ENCODE measurements around the gene IL9.

IL9 gene

GRCh38 chr5:135887447-135887864 is 8.2 kb downstream of the IL9 start:
- no peak overlapping the region for H3K4me3 ChIP-seq (replicated peaks; ENCODE audit: low read depth, low read length)
- TF ChIP-seq CTCF (IDR thresholded peaks at IDR 0.05; ENCODE audit: low read depth, low read length, missing control alignments), result peak; percentile 88
- DNase-seq (ENCODE audit: extremely low read depth, low read depth), result peak; percentile 44

- TF ChIP-seq CTCF (IDR thresholded peaks at IDR 0.05; ENCODE audit: low read depth, low read length, missing control alignments), result no peak
- no peak overlapping the region for H3K4me3 ChIP-seq (replicated peaks; ENCODE audit: low read depth, low read length)
- no peak for DNase-seq (ENCODE audit: extremely low read depth, low read depth)
Observed at GRCh38 chr5:135886136-135886535, 9.5 kb downstream of the IL9 start.

GRCh38 chr5:135885031-135885430 is 10.6 kb downstream of the IL9 start:
- no peak for DNase-seq (ENCODE audit: extremely low read depth, low read depth)
- TF ChIP-seq CTCF (IDR thresholded peaks at IDR 0.05; ENCODE audit: low read depth, low read length, missing control alignments), result no peak
- H3K4me3 ChIP-seq (replicated peaks; ENCODE audit: low read depth, low read length), result no peak overlapping the region

- no peak overlapping the region for H3K4me3 ChIP-seq (replicated peaks; ENCODE audit: low read depth, low read length)
- no peak for DNase-seq (ENCODE audit: extremely low read depth, low read depth)
- no peak for TF ChIP-seq CTCF (IDR thresholded peaks at IDR 0.05; ENCODE audit: low read depth, low read length, missing control alignments)
Observed at GRCh38 chr5:135883441-135883840, 12.2 kb downstream of the IL9 start.

GRCh38 chr5:135883026-135883425 is 12.6 kb downstream of the IL9 start:
- no peak overlapping the region for H3K4me3 ChIP-seq (replicated peaks; ENCODE audit: low read depth, low read length)
- no peak for TF ChIP-seq CTCF (IDR thresholded peaks at IDR 0.05; ENCODE audit: low read depth, low read length, missing control alignments)
- DNase-seq (ENCODE audit: extremely low read depth, low read depth), result no peak

GRCh38 chr5:135881819-135882218 is 13.8 kb downstream of the IL9 start:
- no peak for DNase-seq (ENCODE audit: extremely low read depth, low read depth)
- no peak for TF ChIP-seq CTCF (IDR thresholded peaks at IDR 0.05; ENCODE audit: low read depth, low read length, missing control alignments)
- H3K4me3 ChIP-seq (replicated peaks; ENCODE audit: low read depth, low read length), result no peak overlapping the region

- no peak overlapping the region for H3K4me3 ChIP-seq (replicated peaks; ENCODE audit: low read depth, low read length)
- DNase-seq (ENCODE audit: extremely low read depth, low read depth), result no peak
- no peak for TF ChIP-seq CTCF (IDR thresholded peaks at IDR 0.05; ENCODE audit: low read depth, low read length, missing control alignments)
Observed at GRCh38 chr5:135881244-135881643, 14.4 kb downstream of the IL9 start.

Measured in HFF-Myc (cell line).